WTC11 (cell line): ENCODE results near the gene SELENOV.

Experiments used
- CTCF ChIP-seq: fragments of 200-600 bp; IDR thresholded peaks from 2 replicates; pipeline ENCODE4 v1.8.0; 2022; ENCODE audit warnings: antibody characterized with exemption
- FOXK1 ChIP-seq: sonication (generic); formaldehyde crosslinking; IDR thresholded peaks from 2 replicates; pipeline ENCODE4 v1.8.0; 2022; ENCODE audit warnings: mild to moderate bottlenecking, moderate library complexity, missing genetic modification reagents
- MAX ChIP-seq: sonication (generic); formaldehyde crosslinking; IDR thresholded peaks from 2 replicates; pipeline ENCODE4 v1.8.0; 2022; ENCODE audit warnings: mild to moderate bottlenecking, missing genetic modification reagents
- TEAD4 ChIP-seq: sonication (generic); formaldehyde crosslinking; IDR thresholded peaks from 2 replicates; pipeline ENCODE4 v1.8.0; 2022; ENCODE audit warnings: mild to moderate bottlenecking, missing genetic modification reagents
- TF ChIP-seq, protein P1 (sequence below): fragments of 250-450 bp; sonication (Bioruptor Pico); IDR thresholded peaks from 2 replicates; pipeline ENCODE4 v1.9.0; 2021; ENCODE audit warnings: mild to moderate bottlenecking, borderline replicate concordance

GRCh38 chr19:39544226-39544903 is 29.4 kb downstream of the SELENOV start:
- TF ChIP-seq, protein P1, sequence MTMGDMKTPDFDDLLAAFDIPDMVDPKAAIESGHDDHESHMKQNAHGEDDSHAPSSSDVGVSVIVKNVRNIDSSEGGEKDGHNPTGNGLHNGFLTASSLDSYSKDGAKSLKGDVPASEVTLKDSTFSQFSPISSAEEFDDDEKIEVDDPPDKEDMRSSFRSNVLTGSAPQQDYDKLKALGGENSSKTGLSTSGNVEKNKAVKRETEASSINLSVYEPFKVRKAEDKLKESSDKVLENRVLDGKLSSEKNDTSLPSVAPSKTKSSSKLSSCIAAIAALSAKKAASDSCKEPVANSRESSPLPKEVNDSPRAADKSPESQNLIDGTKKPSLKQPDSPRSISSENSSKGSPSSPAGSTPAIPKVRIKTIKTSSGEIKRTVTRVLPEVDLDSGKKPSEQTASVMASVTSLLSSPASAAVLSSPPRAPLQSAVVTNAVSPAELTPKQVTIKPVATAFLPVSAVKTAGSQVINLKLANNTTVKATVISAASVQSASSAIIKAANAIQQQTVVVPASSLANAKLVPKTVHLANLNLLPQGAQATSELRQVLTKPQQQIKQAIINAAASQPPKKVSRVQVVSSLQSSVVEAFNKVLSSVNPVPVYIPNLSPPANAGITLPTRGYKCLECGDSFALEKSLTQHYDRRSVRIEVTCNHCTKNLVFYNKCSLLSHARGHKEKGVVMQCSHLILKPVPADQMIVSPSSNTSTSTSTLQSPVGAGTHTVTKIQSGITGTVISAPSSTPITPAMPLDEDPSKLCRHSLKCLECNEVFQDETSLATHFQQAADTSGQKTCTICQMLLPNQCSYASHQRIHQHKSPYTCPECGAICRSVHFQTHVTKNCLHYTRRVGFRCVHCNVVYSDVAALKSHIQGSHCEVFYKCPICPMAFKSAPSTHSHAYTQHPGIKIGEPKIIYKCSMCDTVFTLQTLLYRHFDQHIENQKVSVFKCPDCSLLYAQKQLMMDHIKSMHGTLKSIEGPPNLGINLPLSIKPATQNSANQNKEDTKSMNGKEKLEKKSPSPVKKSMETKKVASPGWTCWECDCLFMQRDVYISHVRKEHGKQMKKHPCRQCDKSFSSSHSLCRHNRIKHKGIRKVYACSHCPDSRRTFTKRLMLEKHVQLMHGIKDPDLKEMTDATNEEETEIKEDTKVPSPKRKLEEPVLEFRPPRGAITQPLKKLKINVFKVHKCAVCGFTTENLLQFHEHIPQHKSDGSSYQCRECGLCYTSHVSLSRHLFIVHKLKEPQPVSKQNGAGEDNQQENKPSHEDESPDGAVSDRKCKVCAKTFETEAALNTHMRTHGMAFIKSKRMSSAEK: no peak
- no peak for TF ChIP-seq CTCF
- TF ChIP-seq TEAD4: no peak
- no peak for TF ChIP-seq FOXK1 (CRISPR knock-in tag)
- no peak for TF ChIP-seq MAX (CRISPR knock-in tag)
